ENCODE results near the gene MAPK14.

- TF ChIP-seq CTCF (IDR thresholded peaks at IDR 0.05; ENCODE audit: extremely low read depth in 1 of 2, insufficient read depth in 1 of 2, low read depth in 1 of 2, low read length in 2 of 2) (no peak), POLR2A (IDR thresholded peaks at IDR 0.05; ENCODE audit: low read depth, low read length) (no peak), FOS (IDR thresholded peaks at IDR 0.05; ENCODE audit: borderline replicate concordance, insufficient read depth, low read length) (no peak), POLR2AphosphoS5 (IDR thresholded peaks at IDR 0.05; ENCODE audit: insufficient read depth, low read depth, low read length) (no peak), MAX (IDR thresholded peaks at IDR 0.05; ENCODE audit: insufficient read depth, insufficient read length) (no peak), EZH2 (IDR thresholded peaks at IDR 0.05; ENCODE audit: borderline replicate concordance, low read depth, low read length, severe bottlenecking) (no peak), MYC (IDR thresholded peaks at IDR 0.05; ENCODE audit: low read depth, low read length) (no peak), GATA2 (IDR thresholded peaks at IDR 0.05; ENCODE audit: insufficient read depth, insufficient read length, low read depth, low read length) (no peak)
Observed at GRCh38 chr6:36054956-36055355, 27.3 kb downstream of the MAPK14 start.
